Fibroblast of upper back skin (primary cell): ENCODE data around the gene CDKN1B.

Source experiments
- DNase-seq: peaks from one replicate; pipeline ENCODE4 v3.0.0-alpha.2; 2013

Gene CDKN1B

GRCh38 chr12:12770262-12770661 lies 53.1 kb downstream of the CDKN1B start:
- no peak for DNase-seq
